Muscle layer of colon (tissue), 2 donors: ENCODE data around the gene GNG13.
"Not testable (repeated sequence)": the region's sequence is repeated elsewhere in the genome, so short reads cannot be mapped to it uniquely, and the experiment has no call there.

Source experiments
- H3K27ac ChIP-seq: one replicate; pipeline ENCODE4 v1.7.0; 2013; ENCODE audit warnings: low read depth, mild to moderate bottlenecking, low read length, moderate library complexity
- H3K27me3 ChIP-seq, 2 donors: one replicate each; pipeline ENCODE4 v1.7.0; 2013; ENCODE audit warnings: low read length in 2 of 2, mild to moderate bottlenecking in 2 of 2; ENCODE audit not compliant: insufficient read depth in 2 of 2, control insufficient read depth in 1 of 2
- H3K36me3 ChIP-seq: one replicate; pipeline ENCODE4 v1.7.0; 2013; ENCODE audit warnings: mild to moderate bottlenecking, low read length; ENCODE audit not compliant: insufficient read depth
- H3K4me1 ChIP-seq: one replicate; pipeline ENCODE4 v1.7.0; 2013; ENCODE audit warnings: mild to moderate bottlenecking, low read length; ENCODE audit not compliant: insufficient read depth
- H3K4me3 ChIP-seq, 2 donors: one replicate each; pipeline ENCODE4 v1.7.0; 2013; ENCODE audit warnings: low read length in 2 of 2, low read depth in 1 of 2, mild to moderate bottlenecking in 1 of 2, moderate library complexity in 1 of 2
- H3K9ac ChIP-seq: one replicate; pipeline ENCODE4 v1.7.0; 2013; ENCODE audit warnings: low read length
- H3K9me3 ChIP-seq: one replicate; pipeline ENCODE4 v1.7.0; 2013; ENCODE audit warnings: mild to moderate bottlenecking, low read length
- donor health status: abdominal sarcoma.
- donor health status: Adenocarcinoma of cecum.

GNG13 gene

DNA sequence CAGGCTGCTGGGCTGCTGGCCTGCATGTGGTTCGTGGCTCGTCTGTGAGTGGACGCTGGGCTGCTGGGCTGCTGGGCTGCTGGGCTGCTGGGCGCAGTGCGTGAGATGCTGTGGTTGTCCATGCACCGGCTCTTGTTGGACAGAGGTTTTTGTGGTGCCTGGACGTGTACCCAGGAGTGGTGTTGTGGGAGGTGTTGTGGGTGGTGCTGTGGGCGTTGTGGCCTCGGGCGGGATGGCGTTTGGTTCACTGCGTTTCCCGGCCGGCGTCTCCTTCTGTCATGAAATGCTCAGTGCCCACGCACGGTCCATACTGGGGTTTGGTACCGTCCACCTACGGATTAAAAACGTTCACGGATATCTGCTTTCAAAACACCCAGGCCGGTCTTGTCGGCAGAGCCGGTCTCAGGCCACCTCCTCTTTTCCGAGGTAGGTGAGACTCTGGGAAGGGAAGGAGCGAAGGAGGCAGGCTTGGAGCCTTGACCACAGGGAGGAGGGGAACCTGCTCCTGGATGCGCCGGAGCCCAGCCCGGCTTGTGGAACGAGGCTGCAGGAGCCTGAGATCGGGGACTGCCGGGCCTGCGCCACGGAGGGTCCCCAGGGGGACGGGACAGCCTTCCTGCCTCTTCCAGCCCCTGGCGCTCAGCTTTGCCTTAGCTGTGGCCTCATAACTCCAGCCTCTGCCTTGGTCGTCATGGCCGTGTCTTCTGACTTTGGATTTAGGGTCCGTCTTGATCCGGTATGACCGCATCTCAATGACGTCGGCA lies 29.8 kb upstream of the GNG13 start:
- H3K27me3 ChIP-seq = peaks cover 6 to 21% of the 10 kb centered on the region in 2 donors
- no peak overlapping the region for H3K4me3 ChIP-seq
- no peak overlapping the region for H3K27ac ChIP-seq
- no peaks in the 10 kb centered on the region for H3K9me3 ChIP-seq
- no peaks in the 10 kb centered on the region for H3K36me3 ChIP-seq
- no peak overlapping the region for H3K9ac ChIP-seq
- no peaks in the 10 kb centered on the region for H3K4me1 ChIP-seq

DNA sequence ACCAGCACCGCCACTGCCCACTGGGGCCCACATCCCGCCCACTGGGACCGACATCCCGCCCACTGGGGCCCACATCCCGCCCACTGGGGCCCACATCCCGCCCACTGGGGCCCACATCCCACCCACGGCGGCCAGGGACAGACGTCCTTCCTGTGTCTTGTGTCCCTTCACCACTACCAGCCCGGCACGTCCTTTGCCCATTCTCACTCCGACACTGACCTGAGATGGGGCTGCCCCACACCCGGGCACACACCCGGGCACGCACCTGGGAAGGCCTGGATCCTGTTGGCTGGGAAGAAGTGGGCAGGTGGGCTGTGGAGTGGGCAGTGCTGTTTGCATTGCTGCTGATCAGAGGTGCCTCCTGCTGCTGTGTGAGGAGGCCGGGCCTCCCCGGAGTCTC lies 28.4 kb upstream of the GNG13 start:
- no peak overlapping the region for H3K4me3 ChIP-seq
- no peak overlapping the region for H3K27ac ChIP-seq
- H3K9me3 ChIP-seq = no peaks in the 10 kb centered on the region
- H3K9ac ChIP-seq = no peak overlapping the region
- H3K27me3 ChIP-seq = peaks cover 7 to 35% of the 10 kb centered on the region in 2 donors
- no peaks in the 10 kb centered on the region for H3K36me3 ChIP-seq
- no peaks in the 10 kb centered on the region for H3K4me1 ChIP-seq

DNA sequence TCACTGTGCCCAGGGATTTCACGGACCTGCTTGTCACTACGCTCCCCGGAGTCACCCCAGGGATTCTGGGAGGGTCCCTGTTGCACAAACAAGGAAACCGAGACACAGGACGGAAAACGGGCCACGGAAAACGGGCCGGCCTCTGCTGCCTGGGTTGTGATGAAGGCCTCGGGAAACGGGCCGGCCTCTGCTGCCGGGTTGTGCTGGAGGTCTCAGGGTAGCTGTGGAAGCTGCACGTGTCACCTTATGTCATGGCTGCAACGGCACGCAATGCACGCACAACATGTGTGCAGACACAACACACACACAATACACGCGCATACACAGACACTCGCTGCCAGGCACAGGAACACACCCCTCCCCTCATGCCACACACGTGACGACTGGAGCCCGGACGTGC lies 27.0 kb upstream of the GNG13 start:
- Histone ChIP-seq H3K9ac (no peak overlapping the region), H3K9me3 (no peaks in the 10 kb centered on the region), H3K4me3 (no peak overlapping the region), H3K4me1 (no peaks in the 10 kb centered on the region), H3K27me3 (peaks cover 7 to 29% of the 10 kb centered on the region in 2 donors), H3K27ac (no peak overlapping the region), H3K36me3 (no peaks in the 10 kb centered on the region)

GRCh38 chr16:825341-826061 lies 25.0 kb upstream of the GNG13 start:
- Histone ChIP-seq H3K9ac (no peak overlapping the region), H3K9me3 (no peaks in the 10 kb centered on the region), H3K27me3 (peaks cover 7 to 30% of the 10 kb centered on the region in 2 donors)

GRCh38 chr16:824601-825000 lies 24.1 kb upstream of the GNG13 start:
- no peaks in the 10 kb centered on the region for H3K36me3 ChIP-seq
- H3K27ac ChIP-seq = no peak overlapping the region
- no peaks in the 10 kb centered on the region for H3K9me3 ChIP-seq
- no peak overlapping the region for H3K4me3 ChIP-seq
- no peak overlapping the region for H3K9ac ChIP-seq
- H3K4me1 ChIP-seq = no peaks in the 10 kb centered on the region
- H3K27me3 ChIP-seq = peaks cover 7 to 35% of the 10 kb centered on the region in 2 donors

More at GRCh38 chr16:825341-826061, 25.0 kb upstream of the GNG13 start:
- H3K36me3 ChIP-seq = no peaks in the 10 kb centered on the region
- H3K4me1 ChIP-seq = no peaks in the 10 kb centered on the region
- H3K27ac ChIP-seq = no peak overlapping the region
- H3K4me3 ChIP-seq = no peak overlapping the region

DNA sequence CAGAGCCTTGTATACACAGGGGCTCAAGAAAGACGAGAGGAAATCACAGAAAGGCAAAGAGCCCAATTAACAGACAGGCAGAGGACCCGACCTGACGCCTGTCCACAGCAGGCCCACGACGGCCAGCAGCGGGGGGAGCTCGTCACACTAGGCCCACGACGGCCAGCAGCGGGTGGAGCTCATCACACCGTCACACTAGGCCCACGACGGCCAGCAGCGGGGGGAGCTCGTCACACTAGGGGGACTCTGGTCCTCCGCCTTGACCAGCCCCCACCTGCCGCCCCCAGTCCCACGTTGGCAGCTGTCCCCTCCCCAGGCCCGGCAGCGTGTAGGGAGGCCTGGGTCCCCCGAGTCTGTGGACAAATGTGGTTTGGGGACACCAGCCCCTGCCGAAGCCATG lies 23.7 kb upstream of the GNG13 start:
- H3K27me3 ChIP-seq = peaks cover 7 to 39% of the 10 kb centered on the region in 2 donors
- H3K9ac ChIP-seq = no peak overlapping the region
- no peaks in the 10 kb centered on the region for H3K36me3 ChIP-seq
- no peaks in the 10 kb centered on the region for H3K4me1 ChIP-seq
- no peaks in the 10 kb centered on the region for H3K9me3 ChIP-seq
- no peak overlapping the region for H3K4me3 ChIP-seq
- H3K27ac ChIP-seq = no peak overlapping the region

GRCh38 chr16:822909-823297 lies 22.4 kb upstream of the GNG13 start:
- Histone ChIP-seq H3K4me1 (no peaks in the 10 kb centered on the region), H3K36me3 (no peaks in the 10 kb centered on the region), H3K9me3 (no peaks in the 10 kb centered on the region), H3K4me3 (no peak overlapping the region), H3K9ac (no peak overlapping the region), H3K27me3 (peaks cover 16 to 52% of the 10 kb centered on the region in 2 donors), H3K27ac (no peak overlapping the region)

DNA sequence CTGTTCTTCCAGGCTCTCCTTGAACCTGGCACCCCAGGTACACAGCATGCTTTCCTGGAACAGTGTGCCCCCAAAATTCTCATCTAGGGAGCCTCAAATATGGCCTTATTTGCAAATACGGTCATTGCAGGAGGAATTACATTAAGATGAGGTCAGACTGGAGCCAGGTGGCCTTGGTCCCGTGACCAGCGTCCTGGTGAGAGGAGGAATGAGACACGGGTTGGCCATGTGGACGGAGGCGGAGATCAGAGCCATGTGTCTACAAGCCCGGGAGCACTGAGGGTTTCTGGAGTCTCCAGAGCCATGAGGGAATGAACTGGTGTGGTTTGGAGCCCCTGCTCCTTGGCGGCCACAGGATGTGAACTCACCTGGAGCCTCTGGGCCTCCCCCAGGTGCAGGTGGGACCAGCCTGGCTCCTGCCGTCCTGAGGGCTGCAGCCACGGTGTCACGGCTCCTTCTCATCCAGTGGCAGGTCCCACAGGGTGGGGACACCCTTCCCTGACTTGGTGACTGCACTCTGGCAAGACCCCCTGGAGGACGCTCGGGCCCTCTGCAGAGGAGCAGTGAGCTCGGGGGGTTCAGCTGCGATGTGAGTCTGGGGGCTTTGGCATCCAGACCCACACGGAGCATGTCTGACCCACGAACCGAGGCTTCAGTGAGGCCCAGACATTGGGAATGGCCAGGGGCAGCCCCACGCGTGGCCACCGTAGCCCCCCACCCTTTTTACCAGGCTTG lies 21.8 kb upstream of the GNG13 start:
- H3K4me3 ChIP-seq = no peak overlapping the region
- H3K9ac ChIP-seq = no peak overlapping the region
- no peaks in the 10 kb centered on the region for H3K36me3 ChIP-seq
- H3K27ac ChIP-seq = no peak overlapping the region
- H3K9me3 ChIP-seq = no peaks in the 10 kb centered on the region
- H3K4me1 ChIP-seq = no peaks in the 10 kb centered on the region
- peaks cover 16 to 55% of the 10 kb centered on the region in 2 donors for H3K27me3 ChIP-seq

- Histone ChIP-seq H3K4me1 (no peaks in the 10 kb centered on the region), H3K9ac (no peak overlapping the region), H3K9me3 (no peaks in the 10 kb centered on the region), H3K4me3 (no peak overlapping the region), H3K36me3 (no peaks in the 10 kb centered on the region), H3K27me3 (peaks cover 16 to 57% of the 10 kb centered on the region in 2 donors), H3K27ac (no peak overlapping the region)
These were observed 21.2 kb upstream of the GNG13 start for GRCh38 chr16:821751-822150.

DNA sequence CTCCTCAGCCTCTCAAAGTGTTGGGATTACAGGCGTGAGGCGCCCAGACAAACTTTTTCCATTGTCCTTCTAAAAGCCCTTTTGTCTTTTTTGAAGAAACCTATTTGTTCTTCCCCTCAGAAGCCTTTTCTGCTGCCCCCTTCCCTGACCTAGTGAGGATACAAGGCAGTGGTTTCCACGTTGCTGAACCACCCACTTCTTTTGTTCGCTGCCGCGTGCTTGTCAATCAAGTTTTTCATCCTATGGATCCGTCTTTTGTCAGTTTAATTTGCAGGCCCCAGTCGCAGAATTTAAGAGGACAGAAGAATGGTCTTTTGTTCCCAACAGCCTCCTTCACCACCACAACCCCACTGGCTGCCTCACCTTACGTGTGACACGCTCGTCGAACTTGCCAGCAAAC lies 20.2 kb upstream of the GNG13 start:
- Histone ChIP-seq H3K27me3 (peaks cover 15 to 67% of the 10 kb centered on the region in 2 donors), H3K9me3 (no peaks in the 10 kb centered on the region), H3K27ac (no peak overlapping the region), H3K9ac (no peak overlapping the region), H3K36me3 (no peaks in the 10 kb centered on the region), H3K4me3 (no peak overlapping the region), H3K4me1 (no peaks in the 10 kb centered on the region)

GRCh38 chr16:820044-820408 lies 19.5 kb upstream of the GNG13 start:
- H3K27ac ChIP-seq, H3K4me3 ChIP-seq, H3K9ac ChIP-seq, H3K9me3 ChIP-seq, H3K36me3 ChIP-seq, H3K4me1 ChIP-seq: not testable (repeated sequence)
- peaks cover 10 to 69% of the 10 kb centered on the region in 2 donors for H3K27me3 ChIP-seq
